Pancreas (tissue), 10 donors: ENCODE data around the gene GCNA. TPM values are rescaled to one million over a fixed set of nuclear protein-coding genes. Genes with fewer than 3 reads are reported as not detected.

Experiments
- ATAC-seq, 4 donors: fragments of 200-7000 bp; cut with Tn5 transposase; one replicate each; pipeline versions ENCODE4 v1.8.0 to v1.9.1; 2020; ENCODE audit warnings: mild to moderate bottlenecking in 4 of 4, moderate library complexity in 4 of 4
- DNase-seq, 6 donors: peaks; one replicate each; pipeline ENCODE4 v3.0.0-alpha.2; 2020
- FAIRE-seq: peaks from 2 replicates; lab custom pipeline; 2012; peaks lifted over from hg19 to GRCh38; lab: Jason Lieb, UNC
- H3K27ac ChIP-seq, 4 donors: fragments of 200-600 bp; sonication (generic); 1 replicate in 3 of 4; 2 replicates in 1 of 4; pipeline versions ENCODE4 v1.5.0 to v1.8.0; 2020
- H3K27me3 ChIP-seq, 4 donors: fragments of 200-600 bp; one replicate each; pipeline ENCODE4 v1.8.0; 2021
- H3K36me3 ChIP-seq, 3 donors: fragments of 200-600 bp; sonication (generic) in 1 of 3; one replicate each; pipeline versions ENCODE4 v1.5.0 to v1.8.0; 2020 to 2021
- H3K4me1 ChIP-seq, 3 donors: fragments of 200-600 bp; one replicate each; pipeline ENCODE4 v1.8.0; 2021
- H3K4me3 ChIP-seq, 4 donors: fragments of 200-600 bp; sonication (generic) in 2 of 4; one replicate each; pipeline versions ENCODE4 v1.5.0 to v1.8.0; 2020 to 2021
- H3K9me3 ChIP-seq, 4 donors: fragments of 200-600 bp; one replicate each; pipeline ENCODE4 v1.8.0; 2021
- CTCF ChIP-seq, 4 donors: fragments of 200-600 bp; sonication (generic) in 3 of 4; IDR thresholded peaks; one replicate each; pipeline versions ENCODE4 v1.5.0 to v1.8.0; 2021; ENCODE audit warnings: antibody characterized with exemption in 4 of 4
- WGBS, 2 donors: extraction: QIAGEN DNeasy Blood & Tissue Kit; methylation state at CpG; one replicate each; pipeline ENCODE4 v1.1.7; 2013; 5-methylcytosine and 5-hydroxymethylcytosine counted together
- intact Hi-C, 3 donors: fragments of 100-400 bp; cut with DNase I; formaldehyde crosslinking; loops; one replicate each; pipeline versions ENCODE4 v1.11.1 to v1.14.2; 2022
- polyA plus RNA-seq, 2 donors: library from polyadenylated mRNA; stranded (reverse); fragments of 200-250 nt; gene quantifications; one replicate each; pipeline ENCODE4 v1.2.3, GENCODE V29; 2013
- total RNA-seq, 6 donors: library from RNA; stranded (reverse); fragmentation: NEBNext Ultra II Directional in 4 of 6; extraction: Animal tissue kit (Norgen Biotek cat#: 25700) in 4 of 6; gene quantifications; one replicate each; pipeline versions ENCODE4 v1.2.1 to v1.2.4, GENCODE V29; 2021 to 2023
- donor health status: healthy with polysubstance abuse.
- donor health status: DM: no; HTN: no; CAD: no; lungs with moderate emphysema.
- donor health status: DM: no; HTN: no; CAD: no.
- donor health status: control.
- donor health status: control.
- donor health status: Bipolar disorder and iron deficiency.
- donor health status: DM: yes; HTN: yes; CAD: no.
- donor health status: DM: no; HTN: no; CAD: no.
- donor health status: DM: no; HTN: no; CAD: no.
- donor health status: DM: yes; HTN: yes; CAD: no.

The GCNA gene
- total and polyA plus RNA-seq, 8 donors = 0.63 to 3.1 (median 0.97) TPM

DNA sequence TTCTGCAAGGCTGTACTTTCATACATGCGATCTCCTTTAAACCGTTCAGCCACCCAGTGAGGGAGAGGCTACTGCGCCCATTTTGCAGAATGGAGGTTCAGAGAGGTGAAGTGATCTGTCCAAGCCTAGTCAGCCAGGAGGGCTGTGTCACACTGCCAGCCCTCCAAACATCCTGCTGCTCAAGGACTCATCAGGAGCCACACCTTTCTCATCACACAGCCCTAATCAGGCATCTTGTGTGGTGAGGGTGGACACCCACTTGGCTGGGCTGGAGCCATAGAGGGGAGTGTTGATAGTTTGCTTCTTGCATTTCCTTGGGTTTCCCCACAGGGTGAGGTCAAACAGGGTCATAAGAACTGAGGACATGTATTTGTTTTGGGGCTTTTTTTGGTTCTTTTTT is 45.5 kb downstream of the GCNA start:
- no peak for ATAC-seq
- intact Hi-C loops = no loop called here
- H3K4me3 ChIP-seq = no peak overlapping the region
- FAIRE-seq = no peak
- 88 to 97% methylated on average over 3 of the region's 3 CpGs for WGBS, 2 donors
- H3K27me3 ChIP-seq = no peaks in the 10 kb centered on the region
- H3K27ac ChIP-seq = no peak overlapping the region
- no peak for TF ChIP-seq CTCF (IDR thresholded peaks at IDR 0.05)
- no peaks in the 10 kb centered on the region for H3K9me3 ChIP-seq
- DNase-seq = no peak
- no peaks in the 10 kb centered on the region for H3K4me1 ChIP-seq
- no peaks in the 10 kb centered on the region for H3K36me3 ChIP-seq

DNA sequence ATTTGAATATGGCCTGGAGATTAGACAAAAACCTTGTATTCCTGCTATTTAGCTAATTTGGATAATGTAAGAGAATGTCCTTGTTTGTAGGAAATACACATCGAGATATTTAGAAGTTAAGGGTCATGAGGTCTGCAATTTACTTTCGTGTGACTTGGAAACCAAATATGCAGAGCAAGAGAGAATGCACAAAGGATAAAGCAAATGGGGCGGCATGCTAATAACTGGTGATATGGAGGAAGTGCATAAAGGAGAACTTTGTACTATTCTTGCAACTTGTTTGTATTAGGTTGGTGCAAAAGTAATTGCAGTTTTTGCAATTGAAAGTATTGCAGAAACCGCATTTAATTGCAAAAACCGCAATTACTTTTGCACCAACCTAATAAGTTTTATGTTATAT is 47.2 kb downstream of the GCNA start:
- intact Hi-C loops = no loop called here
- Histone ChIP-seq H3K36me3 (no peaks in the 10 kb centered on the region), H3K27me3 (no peaks in the 10 kb centered on the region), H3K4me3 (no peak overlapping the region), H3K9me3 (no peaks in the 10 kb centered on the region), H3K27ac (no peak overlapping the region), H3K4me1 (no peaks in the 10 kb centered on the region)
- TF ChIP-seq CTCF (IDR thresholded peaks at IDR 0.05) = no peak
- FAIRE-seq (no peak), ATAC-seq (no peak), DNase-seq (no peak)
- WGBS, 2 donors = 81 to 82% methylated on average over 5 of the region's 5 CpGs

- Histone ChIP-seq H3K4me3 (no peak overlapping the region), H3K9me3 (no peaks in the 10 kb centered on the region), H3K4me1 (no peaks in the 10 kb centered on the region), H3K27ac (no peak overlapping the region), H3K27me3 (no peaks in the 10 kb centered on the region), H3K36me3 (no peaks in the 10 kb centered on the region)
- DNase-seq (no peak), FAIRE-seq (no peak), ATAC-seq (no peak)
- intact Hi-C loops = no loop called here
- no peak for TF ChIP-seq CTCF (IDR thresholded peaks at IDR 0.05)
- WGBS, 2 donors = 72 to 88% methylated on average over 6 of the region's 6 CpGs
Observed at GRCh38 chrX:71626576-71626975, 48.3 kb downstream of the GCNA start.

DNA sequence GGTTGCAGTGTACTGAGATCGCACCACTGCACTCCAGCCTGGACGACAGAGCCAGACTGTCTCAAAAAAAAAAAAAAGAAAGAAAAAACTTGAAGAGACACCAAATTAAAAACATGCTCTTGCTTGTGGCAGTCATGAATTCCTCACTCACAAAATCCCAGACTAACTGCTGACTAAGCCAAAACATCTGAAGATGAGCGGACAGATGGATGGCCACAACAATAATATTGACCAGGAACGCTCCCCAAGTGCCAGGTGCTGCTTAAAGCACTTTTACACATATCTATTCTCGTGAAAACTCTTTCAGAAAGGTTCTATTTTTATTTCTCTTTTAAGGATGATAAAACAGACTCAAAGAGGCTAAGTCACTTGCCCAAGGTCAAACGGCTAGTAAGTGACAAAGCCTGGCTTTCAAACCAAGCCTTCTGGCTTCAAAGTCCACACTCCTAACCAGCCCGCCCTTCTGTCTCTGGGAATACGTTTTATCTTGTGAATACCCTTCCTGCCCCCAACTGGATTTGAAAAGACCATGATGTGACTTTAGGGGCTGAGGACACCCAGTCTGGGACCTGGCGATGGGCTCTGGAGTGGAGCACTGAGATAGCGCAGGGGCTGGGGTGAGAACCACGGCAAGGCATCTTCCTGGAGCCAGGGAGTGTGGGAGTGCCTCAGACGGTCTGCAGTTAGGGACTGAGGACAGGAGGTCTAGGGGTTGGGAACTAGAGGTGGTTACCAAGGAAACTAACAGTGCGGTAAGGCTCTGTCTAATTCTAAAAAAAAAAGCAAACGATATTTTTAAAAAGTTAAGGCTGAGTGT is 49.6 kb downstream of the GCNA start:
- FAIRE-seq (no peak), DNase-seq (no peak), ATAC-seq (no peak)
- TF ChIP-seq CTCF (IDR thresholded peaks at IDR 0.05) = no peak
- Histone ChIP-seq H3K9me3 (no peaks in the 10 kb centered on the region), H3K36me3 (no peaks in the 10 kb centered on the region), H3K27ac (no peak overlapping the region), H3K27me3 (no peaks in the 10 kb centered on the region), H3K4me3 (no peak overlapping the region), H3K4me1 (no peaks in the 10 kb centered on the region)
- WGBS, 2 donors = 71 to 73% methylated on average over 14 of the region's 14 CpGs
- intact Hi-C loops = no loop called here

- H3K4me3 ChIP-seq = no peak overlapping the region
- intact Hi-C loops = no loop called here
- no peak for TF ChIP-seq CTCF (IDR thresholded peaks at IDR 0.05)
- FAIRE-seq (no peak), DNase-seq (no peak), ATAC-seq (no peak)
- H3K9me3 ChIP-seq = no peaks in the 10 kb centered on the region
- WGBS, 2 donors = 72 to 83% methylated on average over 2 of the region's 2 CpGs
- H3K4me1 ChIP-seq = no peaks in the 10 kb centered on the region
- no peaks in the 10 kb centered on the region for H3K27me3 ChIP-seq
- no peak overlapping the region for H3K27ac ChIP-seq
- H3K36me3 ChIP-seq = no peaks in the 10 kb centered on the region
Observed at GRCh38 chrX:71629467-71629866, 51.2 kb downstream of the GCNA start.
